Activated CD8-positive, alpha-beta T cell treated with anti-CD3 and anti-CD28 coated beads for 36 hours (primary cell): ENCODE data around the gene UBE2V1. TPM values are rescaled to one million over a fixed set of nuclear protein-coding genes. Genes with fewer than 3 reads are reported as not detected.

Experiments used
- ATAC-seq: fragments of 200-7000 bp; cut with Tn5 transposase; one replicate; pipeline ENCODE4 v1.10.0; 2021; ENCODE audit warnings: mild to moderate bottlenecking, moderate library complexity
- CTCF ChIA-PET: fragments of 350-600 bp; sonication (Branson Sonifier 250); formaldehyde crosslinking; loops from one replicate; lab custom pipeline; 2021; ENCODE audit warnings: antibody characterized with exemption; lab: Charles Lee
- POLR2A ChIA-PET: fragments of 350-600 bp; sonication (Branson Sonifier 250); formaldehyde crosslinking; loops from one replicate; lab custom pipeline; 2021; ENCODE audit warnings: antibody characterized with exemption; lab: Charles Lee
- DNase-seq: peaks from one replicate; pipeline ENCODE4 v3.0.0-alpha.2; 2020
- H3K27ac Mint-ChIP-seq: one replicate; pipeline ENCODE4 v1.8.0; 2021; ENCODE audit warnings: mild to moderate bottlenecking, mixed read lengths
- H3K27me3 Mint-ChIP-seq: one replicate; pipeline ENCODE4 v1.8.0; 2021; ENCODE audit warnings: mixed read lengths
- H3K36me3 Mint-ChIP-seq: one replicate; pipeline ENCODE4 v1.8.0; 2021; ENCODE audit warnings: low read depth, mixed read lengths
- H3K4me1 Mint-ChIP-seq: one replicate; pipeline ENCODE4 v1.8.0; 2021; ENCODE audit warnings: low read depth, mixed read lengths
- H3K4me3 Mint-ChIP-seq: one replicate; pipeline ENCODE4 v1.8.0; 2021; ENCODE audit warnings: mild to moderate bottlenecking, moderate library complexity, mixed read lengths
- H3K9me3 Mint-ChIP-seq: one replicate; pipeline ENCODE4 v1.8.0; 2021; ENCODE audit warnings: mixed read lengths
- CTCF ChIP-seq: fragments of 200-600 bp; IDR thresholded peaks from one replicate; pipeline ENCODE4 v1.8.0; 2022; ENCODE audit warnings: antibody characterized with exemption, mild to moderate bottlenecking
- intact Hi-C: fragments of 100-400 bp; cut with micrococcal nuclease; formaldehyde crosslinking; loops from one replicate; pipeline ENCODE4 v1.10.0; 2022
- total RNA-seq, 2 experiments: library from RNA; stranded (reverse); gene quantifications; one replicate each; pipeline ENCODE4 v1.2.3, GENCODE V29; 2021

Gene UBE2V1
- total RNA-seq, 2 experiments from 2014 or later, result 112 to 151 TPM

DNA sequence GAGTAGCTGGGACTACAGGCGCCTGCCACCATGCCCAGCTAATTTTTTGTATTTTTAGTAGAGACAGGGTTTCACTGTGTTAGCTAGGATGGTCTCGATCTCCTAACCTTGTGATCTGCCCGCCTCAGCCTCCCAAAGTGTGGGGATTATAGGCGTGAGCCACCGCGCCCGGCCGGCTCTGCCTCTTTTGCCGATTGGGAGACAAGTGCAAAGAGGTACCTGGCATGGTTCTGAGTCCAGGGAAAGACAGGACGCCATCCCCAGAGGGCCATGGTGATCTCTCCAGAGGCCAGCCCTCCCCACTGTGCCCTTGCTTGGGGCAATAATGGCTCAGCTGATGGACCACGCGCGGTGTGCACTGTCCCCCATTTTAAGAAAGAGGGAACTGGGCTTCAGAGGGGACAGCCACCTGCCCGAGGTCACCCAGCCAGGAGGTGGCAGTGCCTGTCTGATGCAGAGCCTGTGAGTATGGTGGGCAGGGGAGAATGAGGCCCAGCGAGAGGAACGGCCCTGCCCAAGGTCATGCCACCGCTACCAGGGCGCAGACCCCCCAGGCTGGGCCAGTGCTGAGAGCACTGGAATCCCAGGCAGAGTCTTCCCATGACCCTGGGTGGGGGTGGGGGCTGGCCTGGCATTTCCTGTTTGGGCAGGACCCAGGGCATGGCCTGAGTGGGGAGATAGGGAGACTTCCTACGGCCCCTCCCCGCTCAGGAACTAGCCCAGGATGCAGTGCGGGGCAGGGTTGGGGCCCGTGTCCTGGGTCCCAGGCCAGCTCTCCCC lies 69.2 kb downstream of the UBE2V1 start:
- Mint-ChIP-seq H3K36me3 (peaks cover 1% of the 10 kb centered on the region), H3K27me3 (peaks cover 9% of the 10 kb centered on the region), H3K4me1 (peaks cover 10% of the 10 kb centered on the region), H3K27ac (no peak overlapping the region), H3K4me3 (no peak overlapping the region), H3K9me3 (peaks cover 2% of the 10 kb centered on the region)
- no peak for DNase-seq
- no peak for ATAC-seq
- no peak for TF ChIP-seq CTCF
- CTCF ChIA-PET, result no interaction called here
- intact Hi-C loops, result no loop called here
- POLR2A ChIA-PET, result no interaction called here

- no peak for TF ChIP-seq CTCF
- ATAC-seq (no peak), DNase-seq (no peak)
- Mint-ChIP-seq H3K9me3 (peaks cover 2% of the 10 kb centered on the region), H3K4me3 (no peak overlapping the region), H3K4me1 (peaks cover 2% of the 10 kb centered on the region), H3K36me3 (peaks cover 1% of the 10 kb centered on the region), H3K27ac (no peak overlapping the region), H3K27me3 (peaks cover 7% of the 10 kb centered on the region)
- ChIA-PET CTCF (no interaction called here), POLR2A (no interaction called here)
- intact Hi-C loops, result no loop called here
Measured at GRCh38 chr20:50042370-50043313, 70.3 kb downstream of the UBE2V1 start.

DNA sequence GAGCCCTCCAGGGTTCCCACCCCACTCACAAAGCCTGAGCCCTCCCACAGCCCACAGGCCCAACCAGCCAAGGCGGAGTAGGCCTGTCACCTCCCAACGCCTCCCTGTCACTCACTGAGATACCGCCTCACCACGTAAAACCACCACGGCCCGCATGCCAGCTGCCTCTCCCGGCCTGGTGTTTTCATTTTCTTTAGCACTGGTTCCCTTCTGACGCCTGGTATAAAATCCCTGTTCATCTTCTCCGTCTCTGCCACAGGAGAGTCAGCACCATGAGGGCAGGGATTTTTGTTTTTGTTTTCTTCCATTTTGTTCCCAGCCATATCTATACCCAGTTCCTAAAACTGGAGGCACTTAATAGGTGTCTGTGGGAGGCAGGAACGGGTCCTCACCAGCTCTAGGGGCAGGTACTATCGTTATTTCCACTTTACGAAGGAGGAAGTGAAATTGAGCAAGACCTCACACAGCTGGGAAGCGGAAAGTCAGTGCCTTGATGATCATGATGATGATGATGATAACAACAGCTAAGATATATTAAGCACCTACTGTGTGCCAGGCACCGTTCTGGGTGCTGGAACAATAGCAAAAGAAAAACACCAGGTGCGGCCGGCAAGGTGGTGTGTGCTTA lies 71.6 kb downstream of the UBE2V1 start:
- Mint-ChIP-seq H3K9me3 (peaks cover 2% of the 10 kb centered on the region), H3K27ac (no peak overlapping the region), H3K27me3 (peaks cover 5% of the 10 kb centered on the region), H3K4me1 (peaks cover 2% of the 10 kb centered on the region), H3K4me3 (no peak overlapping the region), H3K36me3 (peaks cover 1% of the 10 kb centered on the region)
- no peak for TF ChIP-seq CTCF
- ChIA-PET POLR2A (no interaction called here), CTCF (interaction anchor here (0.8 to 1.4 kb wide), 2 partner anchors 30 to 62 kb away, joined by 4 read pairs; no protein-coding TSS in a partner anchor)
- no peak for DNase-seq
- intact Hi-C loops, result no loop called here
- ATAC-seq, result no peak

- no peak for TF ChIP-seq CTCF
- Mint-ChIP-seq H3K36me3 (no peaks in the 10 kb centered on the region), H3K4me3 (no peak overlapping the region), H3K27me3 (peaks cover under 1% of the 10 kb centered on the region), H3K4me1 (peaks cover 2% of the 10 kb centered on the region), H3K9me3 (no peaks in the 10 kb centered on the region), H3K27ac (no peak overlapping the region)
- intact Hi-C loops, result no loop called here
- POLR2A ChIA-PET, result no interaction called here
- DNase-seq, result no peak
- CTCF ChIA-PET, result interaction anchor here (0.8 to 1.4 kb wide), 3 partner anchors 31 to 62 kb away, joined by 4 read pairs; no protein-coding TSS in a partner anchor
- no peak for ATAC-seq
Measured at GRCh38 chr20:50040432-50041245, 72.3 kb downstream of the UBE2V1 start.
